ENCODE results near the gene OXER1.

Gene OXER1

DNA sequence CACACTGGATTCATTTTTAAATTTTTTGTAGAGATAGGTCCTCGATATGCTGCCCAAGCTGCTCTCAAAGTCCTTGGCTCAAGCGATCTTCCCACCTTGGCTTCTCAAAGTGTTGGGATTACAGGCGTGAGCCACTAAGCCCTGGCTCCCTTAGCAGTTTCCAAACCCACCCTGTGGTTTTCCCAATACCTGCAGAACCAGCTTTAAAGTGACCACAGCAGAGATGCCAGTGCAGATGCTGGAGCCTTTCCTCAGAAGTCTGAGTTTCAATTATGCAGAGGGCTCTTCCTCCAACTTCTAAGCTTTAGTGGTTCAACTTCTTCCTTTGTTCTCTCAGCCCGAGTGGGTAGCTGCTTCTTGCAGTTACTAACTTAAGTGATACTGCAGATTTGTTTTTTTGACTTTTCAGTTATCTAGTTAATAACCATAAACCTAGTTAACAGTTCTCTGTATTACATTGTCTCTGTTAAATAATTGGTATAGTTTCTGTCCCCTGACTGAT, 36.6 kb upstream of the OXER1 start:
- TF ChIP-seq, protein P1, sequence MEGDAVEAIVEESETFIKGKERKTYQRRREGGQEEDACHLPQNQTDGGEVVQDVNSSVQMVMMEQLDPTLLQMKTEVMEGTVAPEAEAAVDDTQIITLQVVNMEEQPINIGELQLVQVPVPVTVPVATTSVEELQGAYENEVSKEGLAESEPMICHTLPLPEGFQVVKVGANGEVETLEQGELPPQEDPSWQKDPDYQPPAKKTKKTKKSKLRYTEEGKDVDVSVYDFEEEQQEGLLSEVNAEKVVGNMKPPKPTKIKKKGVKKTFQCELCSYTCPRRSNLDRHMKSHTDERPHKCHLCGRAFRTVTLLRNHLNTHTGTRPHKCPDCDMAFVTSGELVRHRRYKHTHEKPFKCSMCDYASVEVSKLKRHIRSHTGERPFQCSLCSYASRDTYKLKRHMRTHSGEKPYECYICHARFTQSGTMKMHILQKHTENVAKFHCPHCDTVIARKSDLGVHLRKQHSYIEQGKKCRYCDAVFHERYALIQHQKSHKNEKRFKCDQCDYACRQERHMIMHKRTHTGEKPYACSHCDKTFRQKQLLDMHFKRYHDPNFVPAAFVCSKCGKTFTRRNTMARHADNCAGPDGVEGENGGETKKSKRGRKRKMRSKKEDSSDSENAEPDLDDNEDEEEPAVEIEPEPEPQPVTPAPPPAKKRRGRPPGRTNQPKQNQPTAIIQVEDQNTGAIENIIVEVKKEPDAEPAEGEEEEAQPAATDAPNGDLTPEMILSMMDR (conservative IDR thresholded peaks at IDR 0.05) = no peak
- H3K27ac ChIP-seq = no peak overlapping the region

DNA sequence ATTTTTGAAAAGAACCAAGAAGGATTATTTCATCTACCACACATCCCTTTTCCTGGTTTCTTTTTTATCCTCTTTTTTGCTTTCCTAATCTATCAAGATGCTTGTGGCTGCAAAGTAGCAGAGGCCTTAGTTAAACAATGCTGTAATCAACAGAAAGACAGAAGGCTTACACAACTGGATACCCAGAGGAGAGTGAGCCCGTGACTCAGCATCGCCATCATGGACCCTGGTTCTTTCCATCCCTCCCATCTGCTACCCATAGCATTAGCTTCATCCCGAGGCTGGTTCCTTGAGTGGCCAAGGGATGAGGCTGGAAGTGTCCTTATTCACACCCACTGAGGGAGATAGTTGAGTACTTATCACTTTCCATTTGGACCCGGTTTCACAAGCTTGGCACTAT, 35.9 kb upstream of the OXER1 start:
- no peak for TF ChIP-seq ZFX (IDR thresholded peaks at IDR 0.05)
- TF ChIP-seq, protein P1 (conservative IDR thresholded peaks at IDR 0.05) = no peak
- H3K27ac ChIP-seq = no peak overlapping the region

DNA sequence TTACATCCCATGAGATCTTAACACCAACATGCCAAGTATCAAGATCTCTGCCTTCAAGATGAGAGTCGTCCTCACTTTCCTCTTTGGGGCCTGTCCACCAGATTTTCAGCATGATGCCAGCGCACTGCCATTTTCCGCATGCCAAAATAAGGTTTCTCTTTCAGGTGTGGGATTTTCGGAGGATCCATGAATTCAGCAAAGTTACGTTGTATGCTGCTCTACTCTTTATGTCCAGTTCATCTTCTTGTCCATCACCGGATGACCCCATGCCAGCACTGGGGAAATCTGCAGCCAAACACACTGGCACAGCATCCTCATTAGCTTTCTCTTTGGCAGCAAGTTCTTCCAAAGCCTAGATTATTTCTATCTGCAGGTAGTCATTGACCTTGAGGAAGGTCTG, 33.3 kb upstream of the OXER1 start:
- no peak for TF ChIP-seq ZFX (IDR thresholded peaks at IDR 0.05)
- TF ChIP-seq, protein P1 (conservative IDR thresholded peaks at IDR 0.05) = no peak
- H3K27ac ChIP-seq = no peak overlapping the region

DNA sequence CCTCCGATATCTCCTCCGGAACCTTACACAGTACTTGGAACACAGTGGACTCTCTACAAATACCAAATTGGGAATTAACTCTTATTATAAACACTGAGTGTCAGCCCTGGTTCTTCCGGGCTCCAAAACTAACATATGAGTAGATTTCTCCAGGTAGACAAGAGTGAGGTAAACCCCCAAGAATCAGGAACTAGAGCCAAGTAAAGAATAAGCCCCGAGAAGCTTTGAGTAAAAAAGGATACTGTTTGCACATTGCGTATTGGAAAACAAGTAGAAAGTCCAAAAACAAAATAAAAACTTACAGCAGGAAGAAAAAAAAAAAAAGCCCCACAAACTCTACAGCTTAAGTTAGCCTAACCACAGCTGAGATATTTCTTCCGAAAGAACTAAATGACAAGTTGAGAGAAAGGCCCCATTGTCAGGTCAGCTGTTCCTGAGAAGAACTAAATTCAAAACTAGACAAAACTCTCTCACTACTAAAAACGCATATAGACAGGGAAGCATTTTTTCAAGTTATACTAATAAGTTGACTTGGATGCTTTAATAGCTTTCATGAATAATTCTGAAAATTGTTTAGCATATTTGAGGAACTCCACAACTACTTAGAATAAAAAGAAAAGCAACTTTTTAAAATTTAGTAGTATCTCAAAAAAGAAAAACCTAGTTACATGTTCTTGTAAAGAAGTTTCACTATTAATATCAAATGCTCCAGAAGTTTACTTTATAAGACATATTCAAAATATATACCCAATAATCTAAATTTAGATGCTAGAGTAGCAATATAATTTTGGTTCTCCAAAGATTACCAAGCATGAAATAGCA, 32.7 kb upstream of the OXER1 start:
- no peak overlapping the region for H3K27ac ChIP-seq
- no peak for TF ChIP-seq ZFX (IDR thresholded peaks at IDR 0.05)
- TF ChIP-seq, protein P1 (conservative IDR thresholded peaks at IDR 0.05) = no peak

DNA sequence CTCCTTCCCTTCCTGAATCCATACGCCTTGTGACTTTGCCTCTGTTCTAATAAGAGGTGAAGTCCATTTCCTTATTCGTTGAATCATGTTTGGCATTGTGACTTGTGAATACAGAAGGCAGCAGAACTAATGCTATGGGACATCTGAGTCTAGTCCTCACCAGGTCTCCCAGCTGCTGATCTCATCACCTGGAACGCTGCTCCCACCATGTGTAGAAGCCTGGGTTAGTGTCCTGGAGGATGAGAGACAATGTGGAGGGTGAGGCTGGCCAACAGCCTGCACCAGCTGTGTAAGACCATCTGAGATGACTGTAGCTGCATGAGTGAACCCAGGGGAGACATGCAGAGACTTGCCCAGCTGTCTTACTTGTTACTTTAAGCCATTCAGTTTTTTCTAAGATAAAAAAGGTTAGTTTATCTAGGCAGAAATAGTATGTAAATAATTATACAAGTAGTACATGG, 31.9 kb upstream of the OXER1 start:
- H3K27ac ChIP-seq = no peak overlapping the region
- TF ChIP-seq, protein P1 (conservative IDR thresholded peaks at IDR 0.05) = no peak
- no peak for TF ChIP-seq ZFX (IDR thresholded peaks at IDR 0.05)

DNA sequence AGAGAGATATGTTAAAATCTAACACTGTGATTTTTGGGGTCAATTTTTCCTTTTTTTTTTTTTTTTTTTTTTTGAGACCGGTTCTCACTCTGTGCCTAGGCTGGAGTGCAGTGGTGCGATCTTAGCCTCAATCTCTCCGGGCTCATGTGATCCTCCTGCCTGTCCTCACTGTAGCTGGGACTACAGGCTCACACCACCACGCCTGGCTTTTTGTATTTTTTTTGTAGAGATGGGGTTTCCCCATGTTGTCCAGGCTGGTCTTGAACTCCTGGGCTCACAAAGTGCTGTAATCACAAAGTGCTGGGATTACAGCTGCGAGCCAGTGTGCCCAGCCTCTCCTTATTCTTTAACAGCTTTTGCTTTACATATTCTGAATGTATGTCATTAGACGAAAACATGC, 31.3 kb upstream of the OXER1 start:
- H3K27ac ChIP-seq = no peak overlapping the region

More for the DNA sequence above, 31.3 kb upstream of the OXER1 start:
- TF ChIP-seq, protein P1 (conservative IDR thresholded peaks at IDR 0.05) = no peak
- no peak for TF ChIP-seq ZFX (IDR thresholded peaks at IDR 0.05)

Measured in C4-2B (cell line).